IMR-90 (cell line): ENCODE data around the gene RAG1. TPM values are rescaled to one million over a fixed set of nuclear protein-coding genes. Genes with fewer than 3 reads are reported as not detected.

Experiments
- ATAC-seq: fragments of 200-7000 bp; cut with Tn5 transposase; 2 replicates; pipeline ENCODE4 v1.9.1; 2020; ENCODE audit warnings: low read depth, mild to moderate bottlenecking, moderate library complexity
- BruUV-seq: library from RNA; stranded (reverse); fragments of 400-500 nt; replicated peaks from 2 replicates; lab custom pipeline; 2021; lab: Mats Ljungman, UMichigan
- CTCF ChIA-PET: fragments of 300-600 bp; formaldehyde crosslinking; extraction: SDS; loops from one replicate; lab custom pipeline; 2021; ENCODE audit warnings: antibody characterized with exemption; lab: Yijun Ruan, JAX
- POLR2A ChIA-PET: fragments of 300-600 bp; sonication (Branson Sonifier 250); formaldehyde crosslinking; loops from one replicate; lab custom pipeline; 2022; ENCODE audit warnings: antibody characterized with exemption; ENCODE audit not compliant: unreplicated experiment; lab: Charles Lee
- DNase-seq: peaks from one replicate; pipeline ENCODE4 v3.0.0; 2013
- H2AFZ ChIP-seq: replicated peaks from 2 replicates; pipeline ENCODE3; 2013; ENCODE audit warnings: low read length, mild to moderate bottlenecking; ENCODE audit not compliant: poor library complexity
- H2AK5ac ChIP-seq: 2 replicates; pipeline ENCODE4 v1.6.1; 2013; ENCODE audit warnings: low read depth, low read length, inconsistent platforms
- H2AK9ac ChIP-seq: replicated peaks from 2 replicates; pipeline ENCODE3; 2013; ENCODE audit warnings: mild to moderate bottlenecking, low read depth, low read length, moderate library complexity; ENCODE audit not compliant: poor library complexity
- H2BK120ac ChIP-seq: 2 replicates; pipeline ENCODE4 v1.6.1; 2013; ENCODE audit warnings: low read depth, low read length, inconsistent platforms
- H2BK15ac ChIP-seq: 3 replicates; pipeline ENCODE4 v1.6.1; 2013; ENCODE audit warnings: low read depth, low read length, inconsistent platforms
- H2BK20ac ChIP-seq: 2 replicates; pipeline ENCODE4 v1.6.1; 2013; ENCODE audit warnings: low read depth, mild to moderate bottlenecking, inconsistent platforms, low read length, moderate library complexity
- H2BK5ac ChIP-seq: 2 replicates; pipeline ENCODE4 v1.6.1; 2013; ENCODE audit warnings: mild to moderate bottlenecking, low read depth, low read length, inconsistent platforms; ENCODE audit not compliant: poor library complexity, severe bottlenecking
- H3K14ac ChIP-seq: replicated peaks from 2 replicates; pipeline ENCODE4 v1.6.1; 2013; ENCODE audit warnings: low read depth, low read length, inconsistent platforms
- H3K18ac ChIP-seq: 2 replicates; pipeline ENCODE4 v1.6.1; 2013; ENCODE audit warnings: low read depth, low read length, control low read depth
- H3K23ac ChIP-seq: 2 replicates; pipeline ENCODE4 v1.6.1; 2013; ENCODE audit warnings: low read depth, low read length, inconsistent platforms
- H3K27ac ChIP-seq: 2 replicates; pipeline ENCODE4 v1.5.1; 2013; ENCODE audit warnings: mild to moderate bottlenecking, control low read depth, low read length; ENCODE audit not compliant: insufficient read depth
- H3K27me3 ChIP-seq: 2 replicates; pipeline ENCODE4 v1.6.1; 2013; ENCODE audit warnings: low read length; ENCODE audit not compliant: control insufficient read depth, insufficient read depth
- H3K36me3 ChIP-seq: 2 replicates; pipeline ENCODE4 v1.6.1; 2013; ENCODE audit warnings: low read length, mixed read lengths; ENCODE audit not compliant: control insufficient read depth, insufficient read depth
- H3K4ac ChIP-seq: 2 replicates; pipeline ENCODE4 v1.6.1; 2013; ENCODE audit warnings: low read depth, low read length, inconsistent platforms
- H3K4me1 ChIP-seq: 2 replicates; pipeline ENCODE4 v1.6.1; 2013; ENCODE audit warnings: low read length, mixed read lengths; ENCODE audit not compliant: control insufficient read depth, insufficient read depth
- H3K4me2 ChIP-seq: 2 replicates; pipeline ENCODE4 v1.6.1; 2013; ENCODE audit warnings: low read depth, mild to moderate bottlenecking, control low read depth, low read length, moderate library complexity
- H3K4me3 ChIP-seq: 2 replicates; pipeline ENCODE4 v1.5.1; 2013; ENCODE audit warnings: low read depth, mild to moderate bottlenecking, control low read depth, low read length, moderate library complexity; ENCODE audit not compliant: insufficient read depth
- H3K56ac ChIP-seq: 2 replicates; pipeline ENCODE4 v1.6.1; 2013; ENCODE audit warnings: low read length, inconsistent platforms; ENCODE audit not compliant: insufficient read depth; ENCODE audit errors: extremely low read depth
- H3K79me1 ChIP-seq, 2 experiments: 2 replicates each; pipeline ENCODE4 v1.6.1; 2013; ENCODE audit warnings: low read length in 2 of 2, inconsistent platforms in 1 of 2, low read depth in 1 of 2
- H3K9ac ChIP-seq: 2 replicates; pipeline ENCODE4 v1.6.1; 2013; ENCODE audit warnings: low read depth, low read length, control low read depth
- H3K9me1 ChIP-seq: 2 replicates; pipeline ENCODE4 v1.6.1; 2013; ENCODE audit warnings: low read length, inconsistent platforms; ENCODE audit not compliant: insufficient read depth
- H3K9me3 ChIP-seq: 2 replicates; pipeline ENCODE4 v1.6.1; 2013; ENCODE audit warnings: low read length; ENCODE audit not compliant: control insufficient read depth, insufficient read depth
- H4K20me1 ChIP-seq: 2 replicates; pipeline ENCODE4 v1.6.1; 2013; ENCODE audit warnings: low read length, inconsistent platforms; ENCODE audit not compliant: insufficient read depth
- H4K5ac ChIP-seq: 2 replicates; pipeline ENCODE4 v1.6.1; 2013; ENCODE audit warnings: mild to moderate bottlenecking, low read depth, low read length, control low read depth
- H4K8ac ChIP-seq, 2 experiments: 2 replicates each; pipeline ENCODE4 v1.6.1; 2013; ENCODE audit warnings: low read depth in 2 of 2, low read length in 2 of 2, control low read depth in 1 of 2, inconsistent platforms in 1 of 2
- H4K91ac ChIP-seq: 2 replicates; pipeline ENCODE4 v1.6.1; 2013; ENCODE audit warnings: low read depth, low read length, inconsistent platforms; ENCODE audit not compliant: insufficient read depth
- CEBPB ChIP-seq: IDR thresholded peaks from 2 replicates; pipeline ENCODE4 v1.6.1; 2012; ENCODE audit warnings: low read depth, low read length, improper control_type of control experiment
- MAFK ChIP-seq: IDR thresholded peaks from 2 replicates; pipeline ENCODE4 v1.6.1; 2012; ENCODE audit warnings: low read depth, low read length, improper control_type of control experiment
- WGBS, 2 experiments: methylation state at CpG; one replicate each; pipeline versions ENCODE4 v1.1.5 to v1.1.7; 2013; ENCODE audit warnings: missing lambda C conversion rate in 2 of 2; ENCODE audit not compliant: insufficient read length in 1 of 2; ENCODE audit errors: extremely low coverage in 2 of 2; 5-methylcytosine and 5-hydroxymethylcytosine counted together
- dilution Hi-C: fragments of 300-500 bp; cut with HindIII; formaldehyde crosslinking; loops from one replicate; pipeline ENCODE4 v1.14.3; 2018; ENCODE audit warnings: low sequenced_read_pairs; ENCODE audit not compliant: unreplicated experiment
- in situ Hi-C: fragments of 300-500 bp; cut with MboI; formaldehyde crosslinking; loops from 3 replicates; pipeline ENCODE4 v1.14.3; 2019; ENCODE audit warnings: low sequenced_read_pairs, inconsistent platforms, mixed read lengths
- intact Hi-C: fragments of 100-400 bp; cut with micrococcal nuclease; formaldehyde crosslinking; loops from 2 replicates; pipeline ENCODE4 v1.10.0; 2022
- polyA plus RNA-seq, 3 experiments: library from polyadenylated mRNA; depleted of rRNA; stranded (reverse); fragments of >200 nt; gene quantifications; 2 replicates each; pipeline ENCODE4 v1.2.3, GENCODE V29; 2012; ENCODE audit warnings: low replicate concordance in 1 of 3
- total RNA-seq: library from RNA; depleted of rRNA; stranded (reverse); fragments of >200 nt; gene quantifications from 2 replicates; pipeline ENCODE4 v1.2.3, GENCODE V29; 2012

RAG1 gene
- total and polyA plus RNA-seq, 2 of the 4 experiments (the other 2 are of a cell fraction) = 0.14 to 0.72 TPM

DNA sequence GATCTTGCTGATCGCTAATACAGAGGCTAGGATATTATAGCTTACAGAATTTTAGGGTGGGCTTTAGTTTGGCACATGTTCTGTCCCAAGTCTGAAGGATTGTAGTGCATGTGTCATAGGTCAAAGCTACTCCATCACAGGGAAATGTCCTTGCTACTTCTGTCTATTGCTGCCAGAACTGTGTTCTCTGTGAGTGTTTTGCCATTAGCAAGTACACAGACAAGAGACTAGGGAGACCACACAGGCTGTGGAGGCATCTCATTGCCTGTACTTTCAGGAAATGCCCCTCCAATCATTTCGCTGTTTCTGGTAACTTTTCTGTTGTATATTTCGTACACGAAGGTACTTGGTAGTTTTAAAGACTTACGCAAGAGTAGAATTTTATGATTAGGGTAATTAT is 55.7 kb downstream of the RAG1 start:
- Histone ChIP-seq H3K27me3 (no peaks in the 10 kb centered on the region), H2BK5ac (no peak overlapping the region), H3K9me3 (no peaks in the 10 kb centered on the region), H3K9ac (no peak overlapping the region), H3K4me2 (no peak overlapping the region), H3K9me1 (no peaks in the 10 kb centered on the region), H3K18ac (no peak overlapping the region), H4K8ac (no peak overlapping the region), H4K20me1 (no peaks in the 10 kb centered on the region), H3K23ac (no peak overlapping the region), H2AK5ac (no peak overlapping the region), H2BK15ac (no peak overlapping the region), H2AFZ (no peak overlapping the region), H2BK20ac (no peak overlapping the region), H3K4ac (no peak overlapping the region), H4K91ac (no peak overlapping the region), H2BK120ac (no peak overlapping the region), H3K4me3 (no peak overlapping the region), H3K14ac (no peak overlapping the region), H2AK9ac (no peak overlapping the region), H3K56ac (no peak overlapping the region), H3K4me1 (no peaks in the 10 kb centered on the region), H3K79me1 (no peaks in the 10 kb centered on the region), H3K27ac (no peak overlapping the region), H4K5ac (no peak overlapping the region), H3K36me3 (no peaks in the 10 kb centered on the region)
- TF ChIP-seq MAFK (no peak), CEBPB (peak; percentile 42; the same call in 1 of the 2 replicates)
- ChIA-PET CTCF (interaction anchor here (1.2 kb wide), 1 partner anchor 29 kb away, joined by 3 read pairs; the partner anchor contains the start of gene IFTAP), POLR2A (no interaction called here)
- intact Hi-C loops (loop anchor here (5.0 kb wide), 1 partner anchor 36 kb away; no protein-coding TSS in a partner anchor), dilution Hi-C loops (no loop called here), in situ Hi-C loops (no loop called here)
- DNase-seq (no peak), ATAC-seq (no peak)
- no TSS peak for BruUV-seq
- 100% methylated on average over 1 of the region's 5 CpGs; no CpG with 5 or more reads in 1 of the 2 experiments for WGBS, 2 experiments
